GM12873 (cell line): ENCODE data around the gene PKD1.

Source experiments
- CTCF ChIP-seq: IDR thresholded peaks from 2 replicates; pipeline ENCODE4 v1.5.1; 2012; ENCODE audit warnings: low read depth, mild to moderate bottlenecking, moderate library complexity, low read length, control low read depth; ENCODE audit not compliant: insufficient read depth; ENCODE audit errors: missing control alignments

PKD1 gene

GRCh38 chr16:2087748-2088631, 47.7 kb downstream of the PKD1 start:
- TF ChIP-seq CTCF, result no peak

GRCh38 chr16:2086812-2087747, 48.6 kb downstream of the PKD1 start:
- no peak for TF ChIP-seq CTCF

- TF ChIP-seq CTCF, result no peak
Observed at GRCh38 chr16:2086106-2086742, 49.5 kb downstream of the PKD1 start.

- TF ChIP-seq CTCF, result no peak
Observed at GRCh38 chr16:2085669-2086068, 50.0 kb downstream of the PKD1 start.

- TF ChIP-seq CTCF, result no peak
Observed at GRCh38 chr16:2084895-2085625, 50.6 kb downstream of the PKD1 start.

- TF ChIP-seq CTCF, result no peak
Observed at GRCh38 chr16:2083876-2084780, 51.6 kb downstream of the PKD1 start.
